Astrocyte (in vitro differentiated cells and primary cell): ENCODE results near the gene ACADS. TPM values are rescaled to one million over a fixed set of nuclear protein-coding genes. Genes with fewer than 3 reads are reported as not detected.

ENCODE experiments used
- DNase-seq: peaks from one replicate; pipeline ENCODE4 v3.0.0-alpha.2; 2010; ENCODE audit warnings: low read depth
- FAIRE-seq: peaks from 2 replicates; lab custom pipeline; 2011; peaks lifted over from hg19 to GRCh38; lab: Jason Lieb, UNC
- H2AFZ ChIP-seq: 2 replicates; pipeline ENCODE4 v1.6.0; 2012; ENCODE audit warnings: low read depth, low read length, inconsistent platforms
- H3K27ac ChIP-seq: 2 replicates; pipeline ENCODE4 v1.5.1; 2011; ENCODE audit warnings: low read depth, low read length, inconsistent platforms
- H3K27me3 ChIP-seq: 2 replicates; pipeline ENCODE4 v1.6.0; 2011; ENCODE audit warnings: low read length, inconsistent platforms; ENCODE audit not compliant: insufficient read depth
- H3K36me3 ChIP-seq: 2 replicates; pipeline ENCODE4 v1.5.1; 2011; ENCODE audit warnings: low read length, inconsistent platforms; ENCODE audit not compliant: insufficient read depth
- H3K4me1 ChIP-seq: 2 replicates; pipeline ENCODE4 v1.5.1; 2011; ENCODE audit warnings: low read length, inconsistent platforms; ENCODE audit not compliant: insufficient read depth
- H3K4me2 ChIP-seq: 2 replicates; pipeline ENCODE4 v1.6.0; 2012; ENCODE audit warnings: low read length, inconsistent platforms
- H3K4me3 ChIP-seq: 2 replicates; pipeline ENCODE4 v1.5.1; 2011; ENCODE audit warnings: low read depth, mild to moderate bottlenecking, low read length, inconsistent platforms; ENCODE audit not compliant: insufficient read depth
- H3K79me2 ChIP-seq: 2 replicates; pipeline ENCODE4 v1.6.0; 2012; ENCODE audit warnings: mild to moderate bottlenecking, low read length, inconsistent platforms; ENCODE audit not compliant: insufficient read depth
- H3K9ac ChIP-seq: 2 replicates; pipeline ENCODE4 v1.6.0; 2012; ENCODE audit warnings: mild to moderate bottlenecking, low read length, inconsistent platforms
- H3K9me3 ChIP-seq: 2 replicates; pipeline ENCODE4 v1.5.1; 2012; ENCODE audit warnings: low read depth, mild to moderate bottlenecking, low read length, inconsistent platforms; ENCODE audit not compliant: insufficient read depth
- H4K20me1 ChIP-seq: 2 replicates; pipeline ENCODE4 v1.6.0; 2012; ENCODE audit warnings: low read length, inconsistent platforms; ENCODE audit not compliant: insufficient read depth
- H3K27ac Mint-ChIP-seq: one replicate; pipeline ENCODE4 v1.8.0; 2021; ENCODE audit warnings: mild to moderate bottlenecking, mixed read lengths; ENCODE audit not compliant: unreplicated experiment
- H3K27me3 Mint-ChIP-seq: one replicate; pipeline ENCODE4 v1.8.0; 2021; ENCODE audit warnings: low read depth, mixed read lengths; ENCODE audit not compliant: unreplicated experiment
- H3K36me3 Mint-ChIP-seq: one replicate; pipeline ENCODE4 v1.8.0; 2021; ENCODE audit warnings: low read depth, mixed read lengths; ENCODE audit not compliant: unreplicated experiment
- H3K4me1 Mint-ChIP-seq: one replicate; pipeline ENCODE4 v1.8.0; 2021; ENCODE audit warnings: low read depth, mixed read lengths; ENCODE audit not compliant: unreplicated experiment
- H3K4me3 Mint-ChIP-seq: one replicate; pipeline ENCODE4 v1.8.0; 2021; ENCODE audit warnings: mild to moderate bottlenecking, moderate library complexity, mixed read lengths; ENCODE audit not compliant: unreplicated experiment
- H3K9me3 Mint-ChIP-seq: one replicate; pipeline ENCODE4 v1.8.0; 2021; ENCODE audit warnings: mild to moderate bottlenecking, mixed read lengths; ENCODE audit not compliant: unreplicated experiment
- EZH2 ChIP-seq: IDR thresholded peaks from 2 replicates; pipeline ENCODE4 v1.6.1; 2012; ENCODE audit warnings: mild to moderate bottlenecking, low read length, inconsistent platforms; ENCODE audit not compliant: insufficient read depth
- total RNA-seq: library from RNA; stranded (reverse); gene quantifications from 2 replicates; pipeline ENCODE4 v1.2.1, GENCODE V29; 2021
- TF ChIP-seq, protein P1 (sequence below): IDR thresholded peaks from 2 replicates; pipeline ENCODE4 v1.5.1; 2011; ENCODE audit warnings: low read depth, mild to moderate bottlenecking, inconsistent platforms, low read length, moderate library complexity; ENCODE audit not compliant: insufficient read depth

ACADS gene
- total RNA-seq, 1 donor from 2014 or later, result 2.8 TPM

DNA sequence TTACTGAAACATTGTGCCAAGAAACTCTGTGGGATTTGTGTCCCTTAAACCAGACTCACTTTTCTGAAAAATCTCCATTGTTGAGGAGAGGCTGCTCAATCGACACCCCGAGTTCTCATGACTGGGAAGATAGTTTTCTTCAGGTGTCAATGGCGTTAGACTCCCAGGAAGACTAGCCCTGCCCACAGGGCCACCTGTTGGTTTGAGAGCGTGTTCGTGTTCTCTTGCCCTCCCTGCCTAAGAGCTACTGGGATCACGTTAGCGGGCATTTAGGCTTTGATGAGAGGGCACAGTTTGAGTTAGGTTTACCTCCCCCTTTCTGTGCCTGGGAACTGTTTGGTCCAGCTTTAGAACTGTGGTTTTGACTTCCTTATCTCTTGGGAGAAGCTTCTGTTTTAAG is 26.1 kb upstream of the ACADS start:
- no peak for DNase-seq
- Mint-ChIP-seq H3K4me1 (no peaks in the 10 kb centered on the region), H3K27me3 (no peaks in the 10 kb centered on the region), H3K4me3 (no peak overlapping the region), H3K27ac (no peak overlapping the region), H3K9me3 (no peaks in the 10 kb centered on the region), H3K36me3 (peaks cover 52% of the 10 kb centered on the region)
- no peak for FAIRE-seq
- Histone ChIP-seq H3K27ac (no peak overlapping the region), H3K4me2 (no peak overlapping the region), H3K9ac (no peak overlapping the region), H3K36me3 (peaks cover 46% of the 10 kb centered on the region), H3K4me1 (no peaks in the 10 kb centered on the region), H3K9me3 (no peaks in the 10 kb centered on the region), H4K20me1 (peaks cover 66% of the 10 kb centered on the region), H3K79me2 (peaks cover 6% of the 10 kb centered on the region), H3K4me3 (no peak overlapping the region), H3K27me3 (no peaks in the 10 kb centered on the region), H2AFZ (no peak overlapping the region)
- no peak for TF ChIP-seq EZH2
- TF ChIP-seq, protein P1, sequence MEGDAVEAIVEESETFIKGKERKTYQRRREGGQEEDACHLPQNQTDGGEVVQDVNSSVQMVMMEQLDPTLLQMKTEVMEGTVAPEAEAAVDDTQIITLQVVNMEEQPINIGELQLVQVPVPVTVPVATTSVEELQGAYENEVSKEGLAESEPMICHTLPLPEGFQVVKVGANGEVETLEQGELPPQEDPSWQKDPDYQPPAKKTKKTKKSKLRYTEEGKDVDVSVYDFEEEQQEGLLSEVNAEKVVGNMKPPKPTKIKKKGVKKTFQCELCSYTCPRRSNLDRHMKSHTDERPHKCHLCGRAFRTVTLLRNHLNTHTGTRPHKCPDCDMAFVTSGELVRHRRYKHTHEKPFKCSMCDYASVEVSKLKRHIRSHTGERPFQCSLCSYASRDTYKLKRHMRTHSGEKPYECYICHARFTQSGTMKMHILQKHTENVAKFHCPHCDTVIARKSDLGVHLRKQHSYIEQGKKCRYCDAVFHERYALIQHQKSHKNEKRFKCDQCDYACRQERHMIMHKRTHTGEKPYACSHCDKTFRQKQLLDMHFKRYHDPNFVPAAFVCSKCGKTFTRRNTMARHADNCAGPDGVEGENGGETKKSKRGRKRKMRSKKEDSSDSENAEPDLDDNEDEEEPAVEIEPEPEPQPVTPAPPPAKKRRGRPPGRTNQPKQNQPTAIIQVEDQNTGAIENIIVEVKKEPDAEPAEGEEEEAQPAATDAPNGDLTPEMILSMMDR, result no peak

DNA sequence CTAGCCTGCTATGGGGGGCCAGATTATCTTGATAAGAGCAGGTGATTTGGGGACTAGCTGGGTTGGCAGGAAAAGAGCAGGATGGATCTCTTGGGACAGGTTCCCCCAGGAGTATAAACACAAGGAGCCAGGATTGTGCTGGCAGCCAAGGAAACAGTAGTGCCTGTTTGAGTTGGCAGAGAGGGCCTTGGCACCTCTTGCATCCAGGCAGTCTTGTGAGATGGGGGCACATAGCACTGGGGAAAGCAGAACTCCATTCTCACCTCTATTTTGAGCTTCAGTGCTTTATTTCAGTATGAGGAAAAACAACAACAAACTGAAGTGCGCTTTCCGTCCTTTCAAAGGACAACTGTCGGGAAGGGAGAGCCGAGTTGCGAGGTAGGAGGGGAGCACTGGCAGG is 24.7 kb upstream of the ACADS start:
- FAIRE-seq (no peak), DNase-seq (no peak)
- Histone ChIP-seq H3K36me3 (peaks cover 37% of the 10 kb centered on the region), H3K4me2 (no peak overlapping the region), H3K4me3 (no peak overlapping the region), H3K27me3 (no peaks in the 10 kb centered on the region), H3K9me3 (no peaks in the 10 kb centered on the region), H2AFZ (no peak overlapping the region), H3K79me2 (peaks cover 4% of the 10 kb centered on the region), H4K20me1 (peaks cover 54% of the 10 kb centered on the region), H3K4me1 (no peaks in the 10 kb centered on the region), H3K27ac (no peak overlapping the region), H3K9ac (no peak overlapping the region)
- TF ChIP-seq, protein P1, result no peak
- no peak for TF ChIP-seq EZH2
- peaks cover 46% of the 10 kb centered on the region for H3K36me3 Mint-ChIP-seq
- H3K4me3 Mint-ChIP-seq, result no peak overlapping the region
- H3K4me1 Mint-ChIP-seq, result no peaks in the 10 kb centered on the region
- H3K9me3 Mint-ChIP-seq, result no peaks in the 10 kb centered on the region
- H3K27ac Mint-ChIP-seq, result no peak overlapping the region
- H3K27me3 Mint-ChIP-seq, result no peaks in the 10 kb centered on the region

- H3K9ac ChIP-seq, result no peak overlapping the region
- H3K27ac ChIP-seq, result no peak overlapping the region
- H3K79me2 ChIP-seq, result peaks cover 4% of the 10 kb centered on the region
- no peak for DNase-seq
- FAIRE-seq, result no peak
- H2AFZ ChIP-seq, result no peak overlapping the region
- no peaks in the 10 kb centered on the region for H3K9me3 Mint-ChIP-seq
- no peak overlapping the region for H3K4me3 Mint-ChIP-seq
- peaks cover 32% of the 10 kb centered on the region for H3K36me3 Mint-ChIP-seq
- H3K4me1 Mint-ChIP-seq, result no peaks in the 10 kb centered on the region
- no peak overlapping the region for H3K27ac Mint-ChIP-seq
- no peaks in the 10 kb centered on the region for H3K27me3 ChIP-seq
- peaks cover 40% of the 10 kb centered on the region for H4K20me1 ChIP-seq
- TF ChIP-seq, protein P1, result no peak
- TF ChIP-seq EZH2, result no peak
- H3K4me2 ChIP-seq, result no peak overlapping the region
- H3K27me3 Mint-ChIP-seq, result no peaks in the 10 kb centered on the region
- H3K9me3 ChIP-seq, result no peaks in the 10 kb centered on the region
- no peaks in the 10 kb centered on the region for H3K4me1 ChIP-seq
- peaks cover 23% of the 10 kb centered on the region for H3K36me3 ChIP-seq
- no peak overlapping the region for H3K4me3 ChIP-seq
Measured at GRCh38 chr12:120702637-120703036, 23.0 kb upstream of the ACADS start.
